NCI-H2171 (cell line): Measurements from ENCODE around the gene DLX6.
"Not testable (repeated sequence)": the region's sequence is repeated elsewhere in the genome, so short reads cannot be mapped to it uniquely, and the experiment has no call there.

ENCODE experiments used
- DNase-seq: peaks from one replicate; lab custom pipeline; 2025; lab: John Stamatoyannopoulos, UW

DLX6 gene

DNA sequence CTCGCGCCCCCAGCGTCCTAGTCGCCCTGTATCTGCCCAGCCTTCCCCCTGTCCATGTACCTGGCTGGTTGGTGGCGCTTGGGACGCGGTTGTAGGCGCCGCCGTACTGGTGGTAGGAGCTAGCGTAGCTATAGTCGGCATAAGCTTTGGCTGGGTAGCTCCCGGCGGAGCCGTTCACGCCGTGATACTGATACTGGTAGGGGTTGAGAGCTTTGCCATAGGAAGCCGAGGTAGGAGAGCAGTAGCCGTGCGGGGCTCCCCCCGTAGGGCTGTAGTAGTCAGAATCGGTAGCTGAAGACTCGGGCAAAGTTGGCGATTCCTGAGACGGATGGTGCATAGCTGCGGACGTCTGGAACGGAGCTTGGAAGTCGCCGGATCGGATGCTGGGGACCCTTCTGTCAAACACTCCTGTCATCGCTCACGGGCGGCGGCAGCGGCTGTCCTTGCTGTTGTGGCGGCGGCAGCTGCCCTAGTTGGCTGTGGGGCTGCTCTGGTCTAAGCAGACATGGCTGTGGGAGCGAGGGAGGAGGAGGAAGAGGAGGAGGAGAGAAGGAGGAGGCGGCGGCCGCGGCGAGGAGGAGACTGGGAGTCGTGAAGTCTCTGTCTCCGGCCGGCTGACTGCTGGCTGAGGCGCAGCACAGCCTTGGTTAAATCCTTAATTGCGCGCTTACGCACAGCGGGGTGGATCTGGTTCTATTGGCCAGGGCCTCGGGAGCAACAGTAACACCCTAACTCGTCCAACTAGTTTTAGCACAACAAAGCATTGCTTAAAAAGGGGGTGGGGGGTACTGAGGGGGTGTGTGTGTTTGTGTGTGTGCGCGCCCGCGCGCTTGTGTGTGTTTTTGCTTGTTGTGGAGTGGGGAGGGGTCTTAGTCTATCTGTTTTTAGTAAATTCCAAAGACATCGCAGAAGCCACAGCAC is 19.1 kb downstream of the DLX6 start, which contains the start of gene DLX5:
DLX5 (minus strand) TSS at position 623 of the 921 bp plus-strand sequence; CDS start at position 415, 208 bp downstream.
- DNase-seq = peak; percentile 40

DNA sequence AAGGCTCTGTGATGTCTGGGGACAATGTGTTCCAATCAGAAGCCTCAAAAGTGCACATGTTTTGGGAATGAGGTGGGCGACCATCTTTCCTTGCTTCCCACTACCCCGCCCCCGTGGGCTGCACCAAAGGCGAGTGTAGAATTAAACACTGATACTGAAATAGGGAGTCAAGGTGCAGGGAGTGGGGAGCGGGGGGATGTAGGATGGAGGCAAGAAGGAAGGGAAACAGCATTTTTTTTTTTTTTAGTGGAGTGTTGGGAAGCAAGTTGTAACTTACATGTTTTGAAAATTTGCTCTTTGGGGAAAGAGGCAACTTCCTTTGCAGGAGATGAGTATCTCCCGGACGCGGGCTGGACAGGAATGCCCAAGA is 19.8 kb downstream of the DLX6 start:
- no peak for DNase-seq

DNA sequence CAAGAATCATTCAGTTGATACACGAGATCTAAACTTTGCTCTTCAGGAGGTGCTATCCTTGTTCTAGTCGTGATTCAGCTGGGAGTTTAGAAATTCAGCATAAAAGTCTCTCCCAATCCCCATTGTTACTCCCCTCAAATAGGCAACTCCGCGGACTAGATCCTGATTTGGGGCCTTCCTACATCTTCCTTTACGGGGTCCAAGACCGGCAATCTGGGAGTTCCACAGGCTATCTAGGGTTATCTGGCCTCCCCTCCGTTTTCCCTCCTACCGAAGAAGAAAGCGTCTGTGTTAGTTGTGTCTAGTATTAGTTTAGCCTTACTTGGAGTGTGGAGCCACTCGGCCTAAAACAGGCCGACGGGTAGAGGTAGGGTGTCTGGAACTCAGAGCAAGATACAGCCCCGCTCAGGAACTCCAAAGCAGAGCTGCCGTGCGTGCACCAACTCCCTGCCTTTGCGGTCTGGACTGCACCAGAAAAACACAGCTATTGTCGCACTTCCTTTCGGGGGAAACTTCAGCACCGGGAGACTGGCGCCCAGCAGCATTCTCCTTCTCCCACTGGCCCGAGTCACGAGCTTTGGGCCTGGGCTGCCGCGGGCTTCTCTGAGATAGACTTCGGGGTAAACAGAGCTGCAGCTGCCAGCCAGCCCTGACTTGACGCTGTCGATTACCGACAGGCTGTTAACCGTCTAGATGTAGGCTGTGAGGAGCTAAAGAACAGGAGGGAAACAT is 20.8 kb downstream of the DLX6 start:
- DNase-seq = no peak

DNA sequence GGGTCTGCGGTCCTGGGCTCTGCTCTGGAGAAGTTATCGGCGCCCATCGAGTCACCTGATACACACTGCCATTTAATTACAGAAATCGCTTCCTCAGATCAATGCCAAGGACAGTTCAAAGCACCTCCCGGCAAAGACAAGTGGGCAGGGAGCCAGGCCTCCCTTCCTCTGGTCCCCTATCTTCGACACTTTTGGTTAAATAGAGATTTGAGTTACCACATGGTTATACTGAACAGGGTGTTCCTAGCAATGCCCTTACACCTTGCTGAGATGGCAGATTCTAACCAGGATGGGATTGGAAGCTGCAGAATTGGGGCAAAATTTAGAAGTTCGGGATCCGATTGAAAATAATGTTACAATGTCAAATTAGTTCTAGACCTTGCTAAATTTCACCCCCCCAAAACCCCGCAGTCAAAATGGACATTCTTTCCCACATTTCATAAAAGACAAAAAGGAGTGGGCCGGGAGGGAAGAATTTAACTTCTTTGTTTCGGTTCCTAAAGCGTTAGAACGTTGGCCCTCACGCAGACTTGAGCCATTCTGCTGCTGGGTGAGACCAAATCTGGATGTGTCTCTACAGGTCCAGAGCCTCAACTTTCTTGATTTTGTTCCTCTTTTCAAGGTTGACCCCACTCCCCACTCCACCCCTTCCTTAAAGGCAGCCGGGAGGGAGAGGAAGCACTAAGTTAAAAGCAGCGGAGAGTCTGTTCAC is 21.5 kb downstream of the DLX6 start:
- no peak for DNase-seq

DNA sequence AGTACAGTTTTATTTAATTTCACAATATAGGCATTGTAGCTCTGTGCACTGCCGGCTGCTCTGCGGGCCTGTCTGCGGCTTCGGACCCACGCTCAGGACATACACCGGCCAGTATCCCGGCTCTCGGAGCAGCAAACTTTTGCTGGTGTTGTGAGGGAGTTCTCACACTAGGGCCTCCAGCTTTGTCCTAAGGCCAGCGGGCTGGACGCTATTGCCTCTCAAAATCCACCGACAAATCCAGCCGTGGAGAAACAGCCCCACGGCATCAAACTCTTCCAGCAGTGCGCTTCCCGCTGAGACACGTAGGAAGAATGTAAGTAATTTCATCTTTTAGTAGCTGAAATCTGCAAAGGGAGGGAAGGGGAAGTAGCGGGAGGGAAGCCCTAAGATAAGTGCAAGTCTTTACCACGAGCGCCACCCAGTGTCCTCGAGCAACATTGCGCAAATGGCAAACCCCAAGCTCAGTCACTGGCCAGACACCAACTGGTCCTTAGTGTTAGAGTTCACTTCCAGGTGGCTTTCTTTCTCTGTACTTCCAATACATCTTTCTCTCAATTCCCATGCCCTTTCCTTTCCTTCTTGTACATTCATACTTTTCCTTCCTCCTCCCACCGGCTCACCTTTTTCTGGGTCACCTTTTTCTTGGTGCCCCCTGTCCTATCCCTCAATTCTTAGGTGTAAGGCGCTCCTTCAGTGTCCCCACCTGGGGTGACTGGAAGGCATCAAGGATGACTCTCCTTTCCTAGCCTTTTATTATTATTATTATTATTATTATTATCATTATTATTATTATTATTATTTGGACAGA is 22.3 kb downstream of the DLX6 start:
- DNase-seq = peak; percentile 63

DNA sequence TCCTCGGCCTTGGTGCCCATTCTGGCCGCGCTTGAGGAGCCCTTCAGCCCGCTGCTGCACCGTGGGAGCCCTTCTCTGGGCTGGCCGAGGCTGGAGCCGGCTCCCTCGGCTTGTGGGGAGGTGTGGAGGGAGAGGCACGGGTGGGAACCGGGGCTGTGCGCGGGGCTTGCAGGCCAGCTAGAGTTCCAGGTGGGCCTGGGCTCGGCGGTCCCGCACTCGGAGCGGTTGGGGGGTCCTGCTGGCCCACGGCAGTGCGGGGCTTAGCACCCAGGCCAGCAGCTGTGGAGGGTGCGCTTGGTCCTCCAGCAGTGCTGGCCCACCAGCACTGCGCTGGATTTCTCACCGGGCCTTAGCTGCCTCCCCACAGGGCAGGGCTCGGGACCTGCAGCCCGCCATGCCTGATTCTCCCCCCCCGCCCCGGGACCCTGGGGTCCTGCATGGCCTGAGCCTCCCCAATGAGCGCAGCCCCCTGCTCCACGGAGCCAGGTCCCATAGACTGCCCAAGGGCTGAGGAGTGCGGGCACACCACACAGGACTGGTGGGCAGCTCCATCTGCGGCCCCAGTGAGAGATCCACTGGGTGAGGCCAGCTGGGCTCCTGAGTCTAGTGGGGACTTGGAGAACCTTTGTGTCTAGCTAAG is 29.0 kb downstream of the DLX6 start:
- DNase-seq = not testable (repeated sequence)

DNA sequence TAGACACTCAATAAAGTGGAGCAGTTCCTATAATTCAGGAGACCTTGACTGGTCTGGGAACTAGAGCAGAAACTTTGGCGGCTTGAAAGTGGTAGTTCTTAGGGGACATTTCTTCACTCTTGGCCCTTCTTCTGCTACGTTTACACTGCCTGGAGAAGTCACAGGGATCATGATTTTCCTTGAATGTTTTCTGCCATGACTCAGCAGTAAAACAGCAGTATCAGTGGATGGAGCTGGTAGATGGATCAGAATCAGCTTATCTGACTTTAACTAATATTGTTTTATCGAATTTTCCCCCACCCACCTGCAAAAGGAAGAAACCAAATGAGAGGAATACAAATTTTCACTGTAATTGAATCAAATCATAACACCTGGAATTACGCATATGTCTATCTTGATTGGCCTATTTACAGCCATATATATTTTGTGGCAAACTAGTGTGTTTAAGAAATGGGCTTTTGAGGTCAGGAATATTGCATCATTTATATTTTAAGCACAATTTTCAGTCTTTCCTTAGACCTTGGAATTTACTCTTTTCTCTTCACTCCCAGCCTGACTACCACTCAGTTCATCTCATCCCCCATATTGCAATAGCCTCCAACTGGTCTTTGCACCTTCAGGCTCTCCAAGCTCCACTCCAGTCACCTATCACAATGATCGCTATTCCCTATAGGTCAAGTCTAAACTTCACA is 34.2 kb downstream of the DLX6 start:
- no peak for DNase-seq

DNA sequence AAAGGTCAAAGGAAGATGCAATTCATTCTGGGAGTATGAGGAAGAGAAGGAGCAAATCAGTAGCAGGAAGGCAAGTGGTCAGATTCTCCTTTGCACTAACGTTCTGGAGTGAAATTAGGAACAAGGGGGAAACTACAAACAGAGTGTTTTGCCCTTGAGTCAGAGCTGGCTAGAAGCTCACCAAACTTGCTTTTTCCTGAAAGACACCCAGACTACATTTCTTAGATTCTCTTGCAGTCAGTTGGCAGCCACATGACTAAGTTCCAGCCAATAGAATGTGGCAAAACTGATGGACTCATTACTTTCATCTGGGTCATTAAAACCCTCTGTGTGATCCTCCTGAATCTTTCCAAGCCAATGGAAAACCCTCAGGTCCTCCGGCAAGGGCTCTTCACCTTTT is 37.9 kb downstream of the DLX6 start:
- DNase-seq = no peak
